Activated naive CD4-positive, alpha-beta T cell treated with anti-CD3 and anti-CD28 coated beads, Interleukin-2, amount 10 ng/mL, durations not matched to agents 7 days and 5 days (primary cell): ENCODE data around the gene SCAF11.
A peak's percentile ranks its signal among the peaks of the same experiment; 100 is the strongest.

ENCODE experiments used
- CTCF ChIA-PET: fragments of 350-600 bp; sonication (Branson Sonifier 250); formaldehyde crosslinking; loops from one replicate; lab custom pipeline; 2021; ENCODE audit warnings: antibody characterized with exemption; lab: Charles Lee
- DNase-seq: peaks from one replicate; pipeline ENCODE4 v3.0.0-alpha.2; 2020
- H3K27ac Mint-ChIP-seq: one replicate; pipeline ENCODE4 v1.8.0; 2021; ENCODE audit warnings: mild to moderate bottlenecking, moderate library complexity, mixed read lengths
- H3K27me3 Mint-ChIP-seq: one replicate; pipeline ENCODE4 v1.8.0; 2021; ENCODE audit warnings: mild to moderate bottlenecking, mixed read lengths
- H3K36me3 Mint-ChIP-seq: one replicate; pipeline ENCODE4 v1.8.0; 2021; ENCODE audit warnings: mixed read lengths
- H3K4me1 Mint-ChIP-seq: one replicate; pipeline ENCODE4 v1.8.0; 2021; ENCODE audit warnings: mixed read lengths
- H3K4me3 Mint-ChIP-seq: one replicate; pipeline ENCODE4 v1.8.0; 2021; ENCODE audit warnings: mild to moderate bottlenecking, moderate library complexity, mixed read lengths
- H3K9me3 Mint-ChIP-seq: one replicate; pipeline ENCODE4 v1.8.0; 2021; ENCODE audit warnings: mixed read lengths

Gene SCAF11

GRCh38 chr12:45969084-45969483 is 21.3 kb downstream of the SCAF11 start:
- CTCF ChIA-PET = no interaction called here
- no peak overlapping the region for H3K27ac Mint-ChIP-seq
- no peak for DNase-seq
- peaks cover 47% of the 10 kb centered on the region for H3K36me3 Mint-ChIP-seq
- H3K9me3 Mint-ChIP-seq = peaks cover 11% of the 10 kb centered on the region
- peaks cover 27% of the 10 kb centered on the region for H3K4me1 Mint-ChIP-seq
- H3K27me3 Mint-ChIP-seq = no peaks in the 10 kb centered on the region
- H3K4me3 Mint-ChIP-seq = no peak overlapping the region

GRCh38 chr12:45966486-45966885 is 23.9 kb downstream of the SCAF11 start:
- no peak for DNase-seq
- H3K4me1 Mint-ChIP-seq = peaks cover 11% of the 10 kb centered on the region
- no peak overlapping the region for H3K4me3 Mint-ChIP-seq
- no peak overlapping the region for H3K27ac Mint-ChIP-seq
- CTCF ChIA-PET = interaction anchor here (0.6 kb wide), 1 partner anchor 139 kb away, joined by 3 read pairs; no protein-coding TSS in a partner anchor
- no peaks in the 10 kb centered on the region for H3K27me3 Mint-ChIP-seq
- H3K9me3 Mint-ChIP-seq = peaks cover 3% of the 10 kb centered on the region
- peaks cover 50% of the 10 kb centered on the region for H3K36me3 Mint-ChIP-seq

GRCh38 chr12:45962553-45963325 is 27.6 kb downstream of the SCAF11 start:
- CTCF ChIA-PET = no interaction called here
- Mint-ChIP-seq H3K4me3 (no peak overlapping the region), H3K36me3 (peaks cover 54% of the 10 kb centered on the region)

GRCh38 chr12:45959728-45960127 is 30.6 kb downstream of the SCAF11 start:
- no peaks in the 10 kb centered on the region for H3K27me3 Mint-ChIP-seq
- H3K9me3 Mint-ChIP-seq = no peaks in the 10 kb centered on the region
- H3K27ac Mint-ChIP-seq = no peak overlapping the region
- no peak for DNase-seq
- CTCF ChIA-PET = no interaction called here
- H3K4me3 Mint-ChIP-seq = no peak overlapping the region
- H3K36me3 Mint-ChIP-seq = peaks cover 53% of the 10 kb centered on the region
- no peaks in the 10 kb centered on the region for H3K4me1 Mint-ChIP-seq

More at GRCh38 chr12:45962553-45963325, 27.6 kb downstream of the SCAF11 start:
- H3K9me3 Mint-ChIP-seq = no peaks in the 10 kb centered on the region
- DNase-seq = no peak
- H3K27me3 Mint-ChIP-seq = no peaks in the 10 kb centered on the region
- H3K4me1 Mint-ChIP-seq = no peaks in the 10 kb centered on the region
- H3K27ac Mint-ChIP-seq = no peak overlapping the region

GRCh38 chr12:45959025-45959424 is 31.3 kb downstream of the SCAF11 start:
- H3K27ac Mint-ChIP-seq = no peak overlapping the region
- DNase-seq = no peak
- no peak overlapping the region for H3K4me3 Mint-ChIP-seq
- no peaks in the 10 kb centered on the region for H3K9me3 Mint-ChIP-seq
- peaks cover 47% of the 10 kb centered on the region for H3K36me3 Mint-ChIP-seq
- CTCF ChIA-PET = no interaction called here
- no peaks in the 10 kb centered on the region for H3K4me1 Mint-ChIP-seq
- no peaks in the 10 kb centered on the region for H3K27me3 Mint-ChIP-seq

- peaks cover 46% of the 10 kb centered on the region for H3K36me3 Mint-ChIP-seq
- H3K9me3 Mint-ChIP-seq = no peaks in the 10 kb centered on the region
These were observed 41.8 kb downstream of the SCAF11 start for GRCh38 chr12:45948546-45948945.

GRCh38 chr12:45946435-45946834 is 43.9 kb downstream of the SCAF11 start:
- H3K27ac Mint-ChIP-seq = no peak overlapping the region
- CTCF ChIA-PET = interaction anchor here (0.8 kb wide), 1 partner anchor 402 kb away, joined by 4 read pairs; no protein-coding TSS in a partner anchor
- peaks cover 64% of the 10 kb centered on the region for H3K36me3 Mint-ChIP-seq
- DNase-seq = no peak
- no peaks in the 10 kb centered on the region for H3K27me3 Mint-ChIP-seq
- no peak overlapping the region for H3K4me3 Mint-ChIP-seq
- no peaks in the 10 kb centered on the region for H3K9me3 Mint-ChIP-seq
- H3K4me1 Mint-ChIP-seq = no peaks in the 10 kb centered on the region

More at GRCh38 chr12:45948546-45948945, 41.8 kb downstream of the SCAF11 start:
- Mint-ChIP-seq H3K4me1 (no peaks in the 10 kb centered on the region), H3K4me3 (no peak overlapping the region), H3K27ac (peak overlapping the region; percentile 9), H3K27me3 (no peaks in the 10 kb centered on the region)
- no peak for DNase-seq
- CTCF ChIA-PET = no interaction called here

GRCh38 chr12:45944771-45945170 is 45.6 kb downstream of the SCAF11 start:
- Mint-ChIP-seq H3K27ac (no peak overlapping the region), H3K9me3 (no peaks in the 10 kb centered on the region), H3K4me1 (no peaks in the 10 kb centered on the region), H3K36me3 (peaks cover 69% of the 10 kb centered on the region), H3K27me3 (no peaks in the 10 kb centered on the region), H3K4me3 (no peak overlapping the region)
- DNase-seq = no peak
- CTCF ChIA-PET = no interaction called here

GRCh38 chr12:45939759-45940158 is 50.6 kb downstream of the SCAF11 start:
- H3K4me1 Mint-ChIP-seq = no peaks in the 10 kb centered on the region
- no peak for DNase-seq
- no peak overlapping the region for H3K4me3 Mint-ChIP-seq
- H3K36me3 Mint-ChIP-seq = peaks cover 51% of the 10 kb centered on the region
- CTCF ChIA-PET = no interaction called here
- H3K9me3 Mint-ChIP-seq = no peaks in the 10 kb centered on the region
- H3K27me3 Mint-ChIP-seq = no peaks in the 10 kb centered on the region
- no peak overlapping the region for H3K27ac Mint-ChIP-seq

- H3K9me3 Mint-ChIP-seq = no peaks in the 10 kb centered on the region
- CTCF ChIA-PET = no interaction called here
- DNase-seq = no peak
- no peaks in the 10 kb centered on the region for H3K27me3 Mint-ChIP-seq
- H3K4me1 Mint-ChIP-seq = no peaks in the 10 kb centered on the region
- no peak overlapping the region for H3K27ac Mint-ChIP-seq
- peaks cover 41% of the 10 kb centered on the region for H3K36me3 Mint-ChIP-seq
- H3K4me3 Mint-ChIP-seq = no peak overlapping the region
These were observed 51.8 kb downstream of the SCAF11 start for GRCh38 chr12:45938566-45938965.

- Mint-ChIP-seq H3K4me1 (no peaks in the 10 kb centered on the region), H3K9me3 (no peaks in the 10 kb centered on the region), H3K27me3 (no peaks in the 10 kb centered on the region), H3K27ac (no peak overlapping the region), H3K36me3 (peaks cover 27% of the 10 kb centered on the region), H3K4me3 (no peak overlapping the region)
- DNase-seq = no peak
- CTCF ChIA-PET = no interaction called here
These were observed 55.4 kb downstream of the SCAF11 start for GRCh38 chr12:45934956-45935355.

GRCh38 chr12:45933504-45933903 is 56.9 kb downstream of the SCAF11 start:
- Mint-ChIP-seq H3K9me3 (no peaks in the 10 kb centered on the region), H3K4me1 (peaks cover 1% of the 10 kb centered on the region), H3K27ac (no peak overlapping the region), H3K27me3 (no peaks in the 10 kb centered on the region), H3K4me3 (no peak overlapping the region), H3K36me3 (peaks cover 28% of the 10 kb centered on the region)
- DNase-seq = no peak
- CTCF ChIA-PET = interaction anchor here (1.3 to 1.4 kb wide), 2 partner anchors 58 to 390 kb away, joined by 3 to 4 read pairs; no protein-coding TSS in a partner anchor

GRCh38 chr12:45930369-45930768 is 60.0 kb downstream of the SCAF11 start:
- Mint-ChIP-seq H3K4me1 (peaks cover 7% of the 10 kb centered on the region), H3K9me3 (no peaks in the 10 kb centered on the region), H3K4me3 (no peak overlapping the region), H3K27ac (no peak overlapping the region), H3K27me3 (no peaks in the 10 kb centered on the region), H3K36me3 (peaks cover 47% of the 10 kb centered on the region)
- no peak for DNase-seq
- CTCF ChIA-PET = no interaction called here

- H3K27me3 Mint-ChIP-seq = no peaks in the 10 kb centered on the region
- no peak overlapping the region for H3K27ac Mint-ChIP-seq
- no peak overlapping the region for H3K4me3 Mint-ChIP-seq
- CTCF ChIA-PET = no interaction called here
- peaks cover 58% of the 10 kb centered on the region for H3K36me3 Mint-ChIP-seq
- peaks cover 7% of the 10 kb centered on the region for H3K4me1 Mint-ChIP-seq
- no peak for DNase-seq
- no peaks in the 10 kb centered on the region for H3K9me3 Mint-ChIP-seq
These were observed 62.1 kb downstream of the SCAF11 start for GRCh38 chr12:45928309-45928708.

GRCh38 chr12:45918818-45919217 is 71.6 kb downstream of the SCAF11 start:
- H3K27me3 Mint-ChIP-seq = no peaks in the 10 kb centered on the region
- CTCF ChIA-PET = no interaction called here

More at GRCh38 chr12:45918818-45919217, 71.6 kb downstream of the SCAF11 start:
- Mint-ChIP-seq H3K4me3 (no peak overlapping the region), H3K36me3 (peaks cover 35% of the 10 kb centered on the region), H3K4me1 (no peaks in the 10 kb centered on the region), H3K27ac (no peak overlapping the region), H3K9me3 (no peaks in the 10 kb centered on the region)
- no peak for DNase-seq
